Activated naive CD4-positive, alpha-beta T cell treated with anti-CD3 and anti-CD28 coated beads, Interleukin-2, amount 10 ng/mL, durations not matched to agents 7 days and 5 days (primary cell): ENCODE results near the gene WDR86.

Experiments
- CTCF ChIA-PET: fragments of 350-600 bp; sonication (Branson Sonifier 250); formaldehyde crosslinking; loops from one replicate; lab custom pipeline; 2021; ENCODE audit warnings: antibody characterized with exemption; lab: Charles Lee
- DNase-seq: peaks from one replicate; pipeline ENCODE4 v3.0.0-alpha.2; 2020
- H3K27ac Mint-ChIP-seq: one replicate; pipeline ENCODE4 v1.8.0; 2021; ENCODE audit warnings: mild to moderate bottlenecking, moderate library complexity, mixed read lengths
- H3K27me3 Mint-ChIP-seq: one replicate; pipeline ENCODE4 v1.8.0; 2021; ENCODE audit warnings: mild to moderate bottlenecking, mixed read lengths
- H3K36me3 Mint-ChIP-seq: one replicate; pipeline ENCODE4 v1.8.0; 2021; ENCODE audit warnings: mixed read lengths
- H3K4me1 Mint-ChIP-seq: one replicate; pipeline ENCODE4 v1.8.0; 2021; ENCODE audit warnings: mixed read lengths
- H3K4me3 Mint-ChIP-seq: one replicate; pipeline ENCODE4 v1.8.0; 2021; ENCODE audit warnings: mild to moderate bottlenecking, moderate library complexity, mixed read lengths
- H3K9me3 Mint-ChIP-seq: one replicate; pipeline ENCODE4 v1.8.0; 2021; ENCODE audit warnings: mixed read lengths

The WDR86 gene

GRCh38 chr7:151409667-151410404 lies at the start of gene WDR86:
WDR86 (minus strand) TSS chr7:151410038; CDS start chr7:151409589, 449 bp downstream.
- Mint-ChIP-seq H3K36me3 (no peaks in the 10 kb centered on the region), H3K4me3 (peak within 1 kb of the TSS; percentile 37), H3K9me3 (no peaks in the 10 kb centered on the region), H3K27me3 (peaks cover 88% of the 10 kb centered on the region), H3K4me1 (peaks cover 15% of the 10 kb centered on the region), H3K27ac (peak within 1 kb of the TSS; percentile 83)
- CTCF ChIA-PET: interaction anchor here (1.0 kb wide), 1 partner anchor 38 kb away, joined by 4 read pairs; no protein-coding TSS in a partner anchor
- no peak for DNase-seq

- DNase-seq: no peak
Observed at GRCh38 chr7:151457534-151457933, 47.7 kb upstream of the WDR86 start.

GRCh38 chr7:151456782-151457181 lies 46.9 kb upstream of the WDR86 start:
- Mint-ChIP-seq H3K27me3 (peaks cover 66% of the 10 kb centered on the region), H3K4me3 (no peak overlapping the region), H3K36me3 (peaks cover 4% of the 10 kb centered on the region), H3K27ac (no peak overlapping the region), H3K9me3 (no peaks in the 10 kb centered on the region), H3K4me1 (no peaks in the 10 kb centered on the region)
- no peak for DNase-seq
- CTCF ChIA-PET: no interaction called here

More at GRCh38 chr7:151457534-151457933, 47.7 kb upstream of the WDR86 start:
- CTCF ChIA-PET: interaction anchor here (2.0 kb wide), 1 partner anchor 10 kb away, joined by 4 read pairs; no protein-coding TSS in a partner anchor
- Mint-ChIP-seq H3K4me1 (no peaks in the 10 kb centered on the region), H3K4me3 (no peak overlapping the region), H3K27me3 (peaks cover 64% of the 10 kb centered on the region), H3K9me3 (peaks cover 7% of the 10 kb centered on the region), H3K27ac (no peak overlapping the region), H3K36me3 (peaks cover 4% of the 10 kb centered on the region)

- no peak overlapping the region for H3K27ac Mint-ChIP-seq
- CTCF ChIA-PET: no interaction called here
- no peaks in the 10 kb centered on the region for H3K4me1 Mint-ChIP-seq
- peaks cover 4% of the 10 kb centered on the region for H3K36me3 Mint-ChIP-seq
- DNase-seq: no peak
- no peak overlapping the region for H3K4me3 Mint-ChIP-seq
- peaks cover 66% of the 10 kb centered on the region for H3K27me3 Mint-ChIP-seq
- no peaks in the 10 kb centered on the region for H3K9me3 Mint-ChIP-seq
Observed at GRCh38 chr7:151456276-151456675, 46.4 kb upstream of the WDR86 start.

GRCh38 chr7:151455690-151456089 lies 45.9 kb upstream of the WDR86 start:
- H3K27me3 Mint-ChIP-seq: peaks cover 66% of the 10 kb centered on the region
- no peak overlapping the region for H3K27ac Mint-ChIP-seq
- H3K4me1 Mint-ChIP-seq: no peaks in the 10 kb centered on the region
- H3K36me3 Mint-ChIP-seq: no peaks in the 10 kb centered on the region
- DNase-seq: no peak
- CTCF ChIA-PET: interaction anchor here (1.3 kb wide), 1 partner anchor 87 kb away, joined by 4 read pairs; no protein-coding TSS in a partner anchor
- no peaks in the 10 kb centered on the region for H3K9me3 Mint-ChIP-seq
- no peak overlapping the region for H3K4me3 Mint-ChIP-seq

GRCh38 chr7:151454932-151455530 lies 45.2 kb upstream of the WDR86 start:
- CTCF ChIA-PET: interaction anchor here (1.3 kb wide), 1 partner anchor 87 kb away, joined by 4 read pairs; no protein-coding TSS in a partner anchor
- no peaks in the 10 kb centered on the region for H3K36me3 Mint-ChIP-seq

GRCh38 chr7:151454305-151454704 lies 44.5 kb upstream of the WDR86 start:
- CTCF ChIA-PET: no interaction called here
- no peaks in the 10 kb centered on the region for H3K36me3 Mint-ChIP-seq
- H3K27ac Mint-ChIP-seq: no peak overlapping the region
- H3K9me3 Mint-ChIP-seq: no peaks in the 10 kb centered on the region
- H3K4me1 Mint-ChIP-seq: peaks cover 4% of the 10 kb centered on the region
- H3K27me3 Mint-ChIP-seq: peaks cover 66% of the 10 kb centered on the region
- H3K4me3 Mint-ChIP-seq: no peak overlapping the region
- DNase-seq: no peak

More at GRCh38 chr7:151454932-151455530, 45.2 kb upstream of the WDR86 start:
- H3K27me3 Mint-ChIP-seq: peaks cover 66% of the 10 kb centered on the region
- H3K4me3 Mint-ChIP-seq: no peak overlapping the region
- peak; percentile 18 for DNase-seq
- no peaks in the 10 kb centered on the region for H3K9me3 Mint-ChIP-seq
- H3K27ac Mint-ChIP-seq: no peak overlapping the region
- no peaks in the 10 kb centered on the region for H3K4me1 Mint-ChIP-seq

GRCh38 chr7:151453326-151453791 lies 43.5 kb upstream of the WDR86 start:
- no peak overlapping the region for H3K27ac Mint-ChIP-seq
- no peak overlapping the region for H3K4me3 Mint-ChIP-seq
- peaks cover 64% of the 10 kb centered on the region for H3K27me3 Mint-ChIP-seq
- H3K4me1 Mint-ChIP-seq: peaks cover 8% of the 10 kb centered on the region
- no peaks in the 10 kb centered on the region for H3K36me3 Mint-ChIP-seq
- no peaks in the 10 kb centered on the region for H3K9me3 Mint-ChIP-seq
- peak; percentile 15 for DNase-seq
- CTCF ChIA-PET: interaction anchor here (7.0 kb wide), 1 partner anchor 83 kb away, joined by 196 read pairs; no protein-coding TSS in a partner anchor

GRCh38 chr7:151452680-151453325 lies 43.0 kb upstream of the WDR86 start:
- H3K36me3 Mint-ChIP-seq: no peaks in the 10 kb centered on the region
- peaks cover 58% of the 10 kb centered on the region for H3K27me3 Mint-ChIP-seq
- H3K9me3 Mint-ChIP-seq: no peaks in the 10 kb centered on the region
- DNase-seq: no peak
- CTCF ChIA-PET: interaction anchor here (5.7 to 7.0 kb wide), 2 partner anchors 82 to 137 kb away, joined by 67 to 196 read pairs; no protein-coding TSS in a partner anchor
- H3K27ac Mint-ChIP-seq: no peak overlapping the region
- H3K4me1 Mint-ChIP-seq: peaks cover 8% of the 10 kb centered on the region
- H3K4me3 Mint-ChIP-seq: no peak overlapping the region

- Mint-ChIP-seq H3K4me3 (no peak overlapping the region), H3K27me3 (peaks cover 64% of the 10 kb centered on the region), H3K36me3 (no peaks in the 10 kb centered on the region), H3K4me1 (peaks cover 9% of the 10 kb centered on the region), H3K27ac (no peak overlapping the region), H3K9me3 (no peaks in the 10 kb centered on the region)
- DNase-seq: peak; percentile 18
- CTCF ChIA-PET: interaction anchor here (1.0 to 7.0 kb wide), 5 partner anchors 81 to 308 kb away, joined by 3 to 196 read pairs (median 39); no protein-coding TSS in a partner anchor
Observed at GRCh38 chr7:151451626-151452571, 42.1 kb upstream of the WDR86 start.

GRCh38 chr7:151451156-151451555 lies 41.3 kb upstream of the WDR86 start:
- Mint-ChIP-seq H3K4me3 (no peak overlapping the region), H3K36me3 (no peaks in the 10 kb centered on the region), H3K27ac (no peak overlapping the region), H3K27me3 (peaks cover 63% of the 10 kb centered on the region), H3K4me1 (peaks cover 9% of the 10 kb centered on the region), H3K9me3 (no peaks in the 10 kb centered on the region)
- CTCF ChIA-PET: interaction anchor here (1.0 to 7.0 kb wide), 5 partner anchors 80 to 309 kb away, joined by 3 to 196 read pairs (median 39); no protein-coding TSS in a partner anchor
- DNase-seq: peak; percentile 12

GRCh38 chr7:151449990-151450389 lies 40.2 kb upstream of the WDR86 start:
- Mint-ChIP-seq H3K9me3 (no peaks in the 10 kb centered on the region), H3K4me1 (peaks cover 9% of the 10 kb centered on the region), H3K27me3 (peaks cover 61% of the 10 kb centered on the region), H3K36me3 (no peaks in the 10 kb centered on the region), H3K4me3 (no peak overlapping the region), H3K27ac (no peak overlapping the region)
- no peak for DNase-seq
- CTCF ChIA-PET: interaction anchor here (1.1 to 7.0 kb wide), 11 partner anchors 10 to 310 kb away, joined by 3 to 196 read pairs (median 9); partner anchors contain the start of gene CRYGN
